Astrocyte of the cerebellum (primary cell): ENCODE results near the gene S100A4.
"Not testable (repeated sequence)": the region's sequence is repeated elsewhere in the genome, so short reads cannot be mapped to it uniquely, and the experiment has no call there.

Experiments used
- DNase-seq: peaks from one replicate; pipeline ENCODE4 v3.0.0-alpha.2; 2011; ENCODE audit warnings: low read depth
- H3K4me3 ChIP-seq: 2 replicates; pipeline ENCODE4 v1.5.1; 2011; ENCODE audit warnings: mild to moderate bottlenecking, low read depth, low read length, moderate library complexity
- CTCF ChIP-seq: IDR thresholded peaks from 2 replicates; pipeline ENCODE4 v1.5.1; 2012; ENCODE audit warnings: low read length, low read depth, moderate library complexity, mild to moderate bottlenecking; ENCODE audit errors: missing control alignments
- in situ Hi-C: cut with HindIII; loops from 2 replicates; pipeline ENCODE4 v1.10.0; 2017; ENCODE audit warnings: low sequenced_read_pairs

The S100A4 gene

DNA sequence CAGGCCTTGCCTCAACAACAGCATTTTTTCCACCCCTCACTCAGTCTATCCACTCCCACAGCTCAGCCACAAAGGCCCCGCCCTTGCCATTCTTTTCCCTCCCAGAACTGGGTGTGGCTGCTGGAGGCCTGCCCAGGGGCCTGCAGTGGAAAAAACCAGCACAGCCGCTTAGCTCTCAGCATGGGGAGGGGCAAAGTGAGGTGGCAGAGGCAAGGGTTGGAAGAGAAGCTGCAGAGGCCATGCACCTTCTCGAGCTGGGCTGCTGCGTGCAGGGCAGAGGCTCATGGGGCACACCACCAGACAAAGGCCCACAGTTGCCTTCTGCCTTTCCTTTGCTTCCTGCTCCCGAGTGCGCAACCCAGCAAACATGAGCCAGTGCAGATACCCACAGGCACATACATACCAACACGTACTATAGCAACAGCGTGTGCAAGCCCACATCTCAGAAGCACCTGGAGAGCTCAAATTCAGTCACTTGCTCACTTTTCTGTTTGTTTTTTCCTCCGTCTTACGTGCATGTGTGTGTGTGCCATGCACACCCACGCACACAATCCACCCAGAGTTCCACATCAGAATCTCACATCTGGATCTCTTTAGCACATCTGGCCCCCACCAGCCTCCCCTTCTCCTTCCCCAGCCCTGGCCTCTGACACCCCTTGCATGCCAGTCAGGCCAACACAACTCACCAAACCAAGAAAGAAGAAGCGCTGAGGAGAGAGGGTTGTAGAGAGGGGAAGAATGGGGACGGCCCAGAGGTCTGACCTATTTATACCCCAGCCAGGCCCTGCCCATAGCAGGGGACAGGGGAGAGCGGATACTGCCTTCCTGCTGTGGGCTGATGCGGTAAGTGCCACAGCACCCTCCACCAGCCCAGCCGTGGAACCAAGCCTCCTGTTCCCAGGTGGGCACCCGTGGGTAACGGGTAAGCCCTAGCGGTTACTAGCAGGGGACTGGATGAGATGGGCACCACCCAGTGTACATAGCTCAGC lies at the start of gene S100A4:
Gene S100A4 (minus strand): TSS at position 740 of the 989 bp plus-strand sequence. CDS start 1,012 bp downstream, outside the sequence.
- peak; percentile 64 for DNase-seq
- H3K4me3 ChIP-seq = no peak within 1 kb of the TSS
- no peak for TF ChIP-seq CTCF
- in situ Hi-C loops = no loop called here

DNA sequence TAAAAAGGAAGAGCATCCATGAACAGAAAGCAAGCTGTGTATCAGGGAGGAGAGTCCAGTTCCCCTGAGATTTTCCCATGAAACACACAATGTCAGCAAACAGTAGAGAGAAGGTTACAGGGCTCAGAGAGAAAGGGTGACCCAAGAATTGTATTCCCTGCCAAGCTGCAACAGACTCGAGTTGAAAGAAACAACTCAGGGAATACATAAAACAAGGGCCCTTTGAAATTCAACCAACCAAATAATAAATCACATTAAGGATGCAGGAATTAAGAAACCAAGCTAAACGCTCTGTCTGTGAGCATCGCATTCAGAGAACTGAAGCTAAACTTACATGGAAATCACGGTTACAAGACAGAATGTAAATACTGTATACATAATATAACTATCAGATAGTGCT lies 47.1 kb upstream of the S100A4 start:
- DNase-seq = no peak
- no peak overlapping the region for H3K4me3 ChIP-seq
- in situ Hi-C loops = no loop called here

GRCh38 chr1:153588482-153588881 lies 42.9 kb upstream of the S100A4 start:
- H3K4me3 ChIP-seq = no peak overlapping the region
- no peak for DNase-seq
- in situ Hi-C loops = no loop called here
- no peak for TF ChIP-seq CTCF

More for the DNA sequence above, 47.1 kb upstream of the S100A4 start:
- no peak for TF ChIP-seq CTCF

DNA sequence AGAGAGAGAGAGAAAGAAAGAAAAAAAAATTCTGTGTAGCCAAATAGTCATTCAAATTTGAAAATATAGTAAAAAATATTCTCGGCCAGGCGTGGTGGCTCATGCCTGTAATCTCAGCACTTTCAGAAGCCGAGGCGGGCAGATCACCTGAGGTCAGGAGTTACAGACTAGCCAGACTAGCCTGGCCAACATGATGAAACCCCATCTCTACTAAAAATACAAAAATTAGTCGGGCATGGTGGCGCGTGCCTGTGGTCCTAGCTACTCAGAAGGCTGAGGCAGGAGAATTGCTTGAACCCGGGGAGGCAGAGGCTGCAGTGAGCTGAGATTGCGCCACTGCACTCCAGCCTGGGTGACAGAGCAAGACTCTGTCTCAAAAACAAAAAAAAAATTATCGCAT lies 42.4 kb upstream of the S100A4 start:
- DNase-seq, in situ Hi-C loops, H3K4me3 ChIP-seq: not testable (repeated sequence)

- in situ Hi-C loops = no loop called here
- TF ChIP-seq CTCF = no peak
- no peak overlapping the region for H3K4me3 ChIP-seq
- no peak for DNase-seq
Measured at GRCh38 chr1:153587314-153587713, 41.7 kb upstream of the S100A4 start.

DNA sequence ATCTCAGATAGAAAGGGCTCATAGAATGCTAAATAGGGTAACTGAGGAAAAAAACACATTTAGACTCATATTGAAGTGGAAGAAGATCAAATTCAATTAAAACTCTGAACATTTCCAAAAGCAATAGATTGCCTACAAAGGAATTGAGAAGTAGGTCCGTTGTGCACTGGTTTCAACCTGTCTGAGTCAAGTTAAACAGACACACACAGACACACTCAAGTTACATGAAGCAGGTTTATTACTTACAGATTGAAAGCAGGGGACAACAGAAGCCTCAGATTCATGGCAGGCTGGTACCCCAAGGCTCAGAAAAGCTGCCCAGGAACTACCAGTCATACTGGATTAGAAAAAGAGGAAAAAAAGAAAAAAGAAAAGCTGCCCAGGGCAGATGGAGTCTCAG lies 40.7 kb upstream of the S100A4 start:
- in situ Hi-C loops = no loop called here
- no peak for DNase-seq
- TF ChIP-seq CTCF = no peak
- no peak overlapping the region for H3K4me3 ChIP-seq

DNA sequence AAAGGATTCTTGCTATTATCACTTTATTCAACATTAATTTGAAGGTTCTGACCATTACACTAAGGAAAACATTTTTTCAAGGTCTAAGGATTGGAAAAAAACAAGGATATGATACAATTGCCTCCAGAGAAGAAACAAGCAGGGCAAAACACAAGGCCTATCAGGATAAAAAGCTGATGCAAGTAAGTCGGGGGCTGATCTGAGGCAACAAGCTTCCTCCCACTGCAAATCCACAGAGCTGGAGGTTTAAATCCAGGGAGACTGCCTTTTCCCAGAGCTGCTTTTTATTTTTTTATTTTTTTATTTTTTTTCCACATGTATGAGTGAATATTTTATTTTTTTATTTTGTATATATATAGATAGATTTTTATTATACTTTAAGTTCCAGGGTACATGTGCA lies 39.4 kb upstream of the S100A4 start:
- no peak for DNase-seq
- in situ Hi-C loops = no loop called here
- no peak for TF ChIP-seq CTCF
- no peak overlapping the region for H3K4me3 ChIP-seq
